ENCODE measurements around the gene RAB3IL1.

The RAB3IL1 gene

GRCh38 chr11:61866231-61866957 lies 51.0 kb downstream of the RAB3IL1 start:
- DNase-seq (ENCODE audit: low spot score) = no peak

GRCh38 chr11:61864814-61865775 lies 52.3 kb downstream of the RAB3IL1 start:
- DNase-seq (ENCODE audit: low spot score) = no peak

- DNase-seq (ENCODE audit: low spot score) = no peak
Observed at GRCh38 chr11:61863548-61864081, 53.8 kb downstream of the RAB3IL1 start.

GRCh38 chr11:61862714-61863547 lies 54.4 kb downstream of the RAB3IL1 start:
- no peak for DNase-seq (ENCODE audit: low spot score)

GRCh38 chr11:61861634-61862033 lies 55.7 kb downstream of the RAB3IL1 start:
- no peak for DNase-seq (ENCODE audit: low spot score)

GRCh38 chr11:61860054-61860903 lies 57.1 kb downstream of the RAB3IL1 start:
- no peak for DNase-seq (ENCODE audit: low spot score)

GRCh38 chr11:61855939-61856680 lies 61.3 kb downstream of the RAB3IL1 start:
- no peak for DNase-seq (ENCODE audit: low spot score)

GRCh38 chr11:61854966-61855714 lies 62.2 kb downstream of the RAB3IL1 start:
- no peak for DNase-seq (ENCODE audit: low spot score)

GRCh38 chr11:61854206-61854895 lies 63.0 kb downstream of the RAB3IL1 start:
- no peak for DNase-seq (ENCODE audit: low spot score)

GRCh38 chr11:61853698-61854169 lies 63.6 kb downstream of the RAB3IL1 start:
- DNase-seq (ENCODE audit: low spot score) = no peak

- no peak for DNase-seq (ENCODE audit: low spot score)
Observed at GRCh38 chr11:61851900-61852295, 65.5 kb downstream of the RAB3IL1 start.

GRCh38 chr11:61851113-61851899 lies 66.1 kb downstream of the RAB3IL1 start:
- no peak for DNase-seq (ENCODE audit: low spot score)

GRCh38 chr11:61850687-61851086 lies 66.7 kb downstream of the RAB3IL1 start:
- DNase-seq (ENCODE audit: low spot score) = no peak

GRCh38 chr11:61848631-61849030 lies 68.7 kb downstream of the RAB3IL1 start:
- no peak for DNase-seq (ENCODE audit: low spot score)

GRCh38 chr11:61847914-61848581 lies 69.3 kb downstream of the RAB3IL1 start:
- DNase-seq (ENCODE audit: low spot score) = no peak
